Fibroblast of lung (primary cell): Measurements from ENCODE around the gene PLAC1.

Experiments used
- EZH2 ChIP-seq: IDR thresholded peaks from 2 replicates; pipeline ENCODE4 v1.5.1; 2012; ENCODE audit warnings: low read length, control low read depth, mild to moderate bottlenecking; ENCODE audit errors: missing control alignments
- TF ChIP-seq, protein P1 (sequence below), 2 donors: IDR thresholded peaks in 1 of 2; conservative IDR thresholded peaks in 1 of 2; 1 replicate in 1 of 2; 2 replicates in 1 of 2; pipeline ENCODE4 v1.5.1; 2011 to 2012; ENCODE audit warnings: low read length in 2 of 2, control low read depth in 1 of 2, inconsistent platforms in 1 of 2, low read depth in 1 of 2, mild to moderate bottlenecking in 1 of 2

DNA sequence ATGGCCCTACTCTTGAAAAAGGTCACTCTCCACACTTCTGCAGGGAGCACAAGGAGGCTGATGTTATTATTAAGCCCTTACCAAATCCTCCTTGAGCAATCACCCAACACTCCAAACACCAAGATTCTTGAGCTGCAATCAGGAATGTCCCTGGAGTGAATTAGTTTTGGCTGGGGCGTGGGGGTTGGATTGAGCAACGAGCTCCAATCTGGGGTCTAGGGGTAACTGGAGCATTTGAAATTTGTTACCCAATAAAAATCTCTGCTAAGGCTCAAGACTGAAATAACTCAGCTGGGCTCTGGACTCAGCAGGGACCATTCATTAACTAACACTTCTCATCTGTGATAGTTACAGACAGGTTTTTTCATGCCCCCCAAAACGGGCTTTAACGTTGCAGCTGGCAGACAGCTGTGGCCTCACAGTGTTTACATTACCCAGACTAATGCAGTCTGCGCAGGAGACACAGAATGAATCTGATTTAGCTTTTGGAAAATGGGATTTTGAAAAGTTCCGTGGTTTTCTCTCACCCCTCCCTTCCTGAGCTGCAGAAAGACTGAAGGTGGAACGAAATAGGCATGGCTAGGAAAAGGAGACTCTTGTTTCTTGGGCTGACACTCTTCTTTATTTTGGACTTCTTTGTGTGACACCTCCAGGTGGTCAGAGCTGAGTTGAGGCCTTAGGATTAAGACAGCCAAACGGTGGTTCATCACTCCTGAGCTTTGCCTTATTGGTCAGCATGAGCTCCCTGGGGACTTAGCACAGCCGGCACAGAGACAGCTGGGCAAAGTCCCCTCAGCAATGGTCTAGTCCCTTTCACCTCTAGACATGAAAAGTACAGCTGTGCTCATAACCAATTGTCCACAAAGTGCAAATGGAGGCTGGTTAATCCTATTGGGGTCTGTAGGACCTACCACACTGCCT, 26.6 kb downstream of the PLAC1 start:
- TF ChIP-seq, protein P1, sequence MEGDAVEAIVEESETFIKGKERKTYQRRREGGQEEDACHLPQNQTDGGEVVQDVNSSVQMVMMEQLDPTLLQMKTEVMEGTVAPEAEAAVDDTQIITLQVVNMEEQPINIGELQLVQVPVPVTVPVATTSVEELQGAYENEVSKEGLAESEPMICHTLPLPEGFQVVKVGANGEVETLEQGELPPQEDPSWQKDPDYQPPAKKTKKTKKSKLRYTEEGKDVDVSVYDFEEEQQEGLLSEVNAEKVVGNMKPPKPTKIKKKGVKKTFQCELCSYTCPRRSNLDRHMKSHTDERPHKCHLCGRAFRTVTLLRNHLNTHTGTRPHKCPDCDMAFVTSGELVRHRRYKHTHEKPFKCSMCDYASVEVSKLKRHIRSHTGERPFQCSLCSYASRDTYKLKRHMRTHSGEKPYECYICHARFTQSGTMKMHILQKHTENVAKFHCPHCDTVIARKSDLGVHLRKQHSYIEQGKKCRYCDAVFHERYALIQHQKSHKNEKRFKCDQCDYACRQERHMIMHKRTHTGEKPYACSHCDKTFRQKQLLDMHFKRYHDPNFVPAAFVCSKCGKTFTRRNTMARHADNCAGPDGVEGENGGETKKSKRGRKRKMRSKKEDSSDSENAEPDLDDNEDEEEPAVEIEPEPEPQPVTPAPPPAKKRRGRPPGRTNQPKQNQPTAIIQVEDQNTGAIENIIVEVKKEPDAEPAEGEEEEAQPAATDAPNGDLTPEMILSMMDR (conservative IDR thresholded peaks at IDR 0.05 in 1 of 2, IDR thresholded peaks at IDR 0.05 in 1 of 2; ENCODE audit: low read depth in 1 of 2, low read length in 2 of 2): no peak
- TF ChIP-seq EZH2: no peak
